ENCODE results near the gene ATP10A. TPM values are rescaled to one million over a fixed set of nuclear protein-coding genes. Genes with fewer than 3 reads are reported as not detected.

The ATP10A gene
- total RNA-seq, 1 experiment from 2014 or later = 0.02 TPM

DNA sequence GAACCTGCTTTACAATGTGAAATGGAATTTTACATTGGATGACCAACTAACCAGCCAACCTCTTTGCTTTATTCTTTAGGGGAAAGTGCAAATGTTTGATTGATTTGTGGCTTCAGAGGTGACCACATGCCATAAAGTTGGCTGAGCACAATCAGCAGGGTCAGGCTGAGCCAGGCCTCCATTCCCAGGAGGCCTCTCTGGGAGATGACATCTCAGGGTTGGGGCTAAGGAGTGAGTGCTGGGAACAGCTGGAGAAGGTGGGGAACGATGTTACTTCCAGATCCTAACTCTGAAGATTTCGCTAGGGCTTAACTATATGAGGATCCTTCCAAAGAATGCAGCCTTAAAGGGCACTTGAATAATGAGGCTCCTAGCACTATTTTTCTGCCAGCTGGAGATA, 131.7 kb downstream of the ATP10A start:
- Histone ChIP-seq H3K27me3 (ENCODE audit: insufficient read depth, low read length) (no peaks in the 10 kb centered on the region), H3K36me3 (ENCODE audit: control insufficient read depth in 1 of 2, insufficient read depth in 2 of 2, low read length in 2 of 2) (no peaks in the 10 kb centered on the region), H3K9ac (ENCODE audit: low read length) (no peak overlapping the region), H3K9me3 (ENCODE audit: control insufficient read depth in 1 of 2, insufficient read depth in 1 of 2, low read depth in 1 of 2, low read length in 2 of 2) (peaks cover 9 to 17% of the 10 kb centered on the region in 2 experiments; a peak in 2 of 4 replicates), H3K4me2 (ENCODE audit: low read length) (no peak overlapping the region), H2AFZ (ENCODE audit: low read depth, low read length, poor library complexity, severe bottlenecking) (no peak overlapping the region), H3K9me2 (ENCODE audit: insufficient read depth) (no peaks in the 10 kb centered on the region), H3K79me2 (ENCODE audit: insufficient read depth, low read length) (no peaks in the 10 kb centered on the region), H3K4me3 (replicated peaks in 1 of 2; ENCODE audit: low read depth in 1 of 2, low read length in 2 of 2) (no peak overlapping the region), H4K20me1 (ENCODE audit: insufficient read depth) (no peaks in the 10 kb centered on the region), H3K4me1 (ENCODE audit: control insufficient read depth in 1 of 2, insufficient read depth in 2 of 2, low read length in 2 of 2) (no peaks in the 10 kb centered on the region), H3K27ac (ENCODE audit: low read depth, low read length) (no peak overlapping the region)
- RAD21 ChIA-PET (ENCODE audit: low non-redundant PET in 1 of 2, low total read pairs in 2 of 2, uncharacterized antibody in 2 of 2, unreplicated experiment in 2 of 2) = no interaction called here
- intact Hi-C loops (cut with micrococcal nuclease) = no loop called here
- no peak for ATAC-seq
- CTCF ChIA-PET = no interaction called here
- no peak for TF ChIP-seq CTCF (IDR thresholded peaks at IDR 0.05 in 2 of 3, conservative IDR thresholded peaks at IDR 0.05 in 1 of 3; ENCODE audit: borderline replicate concordance in 1 of 3, insufficient read depth in 1 of 3, low read depth in 2 of 3, low read length in 2 of 3)
- TF ChIP-seq POLR2A (IDR thresholded peaks at IDR 0.05; ENCODE audit: borderline replicate concordance, extremely low read depth, insufficient read depth, insufficient read length) = no peak
- TF ChIP-seq, protein P1, sequence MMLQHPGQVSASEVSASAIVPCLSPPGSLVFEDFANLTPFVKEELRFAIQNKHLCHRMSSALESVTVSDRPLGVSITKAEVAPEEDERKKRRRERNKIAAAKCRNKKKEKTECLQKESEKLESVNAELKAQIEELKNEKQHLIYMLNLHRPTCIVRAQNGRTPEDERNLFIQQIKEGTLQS (IDR thresholded peaks at IDR 0.05) = no peak
- TF ChIP-seq SP1 (IDR thresholded peaks at IDR 0.05; ENCODE audit: low read depth) = no peak
- TF ChIP-seq SIN3A (IDR thresholded peaks at IDR 0.05; ENCODE audit: low read depth) = no peak
- no peak for TF ChIP-seq CBX3 (IDR thresholded peaks at IDR 0.05; ENCODE audit: low read depth)
- TF ChIP-seq, protein P2, sequence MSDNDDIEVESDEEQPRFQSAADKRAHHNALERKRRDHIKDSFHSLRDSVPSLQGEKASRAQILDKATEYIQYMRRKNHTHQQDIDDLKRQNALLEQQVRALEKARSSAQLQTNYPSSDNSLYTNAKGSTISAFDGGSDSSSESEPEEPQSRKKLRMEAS (IDR thresholded peaks at IDR 0.05) = no peak
- TF ChIP-seq, protein P3, sequence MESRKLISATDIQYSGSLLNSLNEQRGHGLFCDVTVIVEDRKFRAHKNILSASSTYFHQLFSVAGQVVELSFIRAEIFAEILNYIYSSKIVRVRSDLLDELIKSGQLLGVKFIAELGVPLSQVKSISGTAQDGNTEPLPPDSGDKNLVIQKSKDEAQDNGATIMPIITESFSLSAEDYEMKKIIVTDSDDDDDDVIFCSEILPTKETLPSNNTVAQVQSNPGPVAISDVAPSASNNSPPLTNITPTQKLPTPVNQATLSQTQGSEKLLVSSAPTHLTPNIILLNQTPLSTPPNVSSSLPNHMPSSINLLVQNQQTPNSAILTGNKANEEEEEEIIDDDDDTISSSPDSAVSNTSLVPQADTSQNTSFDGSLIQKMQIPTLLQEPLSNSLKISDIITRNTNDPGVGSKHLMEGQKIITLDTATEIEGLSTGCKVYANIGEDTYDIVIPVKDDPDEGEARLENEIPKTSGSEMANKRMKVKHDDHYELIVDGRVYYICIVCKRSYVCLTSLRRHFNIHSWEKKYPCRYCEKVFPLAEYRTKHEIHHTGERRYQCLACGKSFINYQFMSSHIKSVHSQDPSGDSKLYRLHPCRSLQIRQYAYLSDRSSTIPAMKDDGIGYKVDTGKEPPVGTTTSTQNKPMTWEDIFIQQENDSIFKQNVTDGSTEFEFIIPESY (IDR thresholded peaks at IDR 0.05; ENCODE audit: extremely low read depth, insufficient replicate concordance, low read length) = no peak
- TF ChIP-seq EZH2phosphoT487 (IDR thresholded peaks at IDR 0.05; ENCODE audit: borderline replicate concordance) = no peak
- no TSS peak for BruUV-seq (replicated peaks)
- DNase-seq (ENCODE audit: low read depth, low spot score) = no peak
- POLR2A ChIA-PET = no interaction called here
